Subcutaneous abdominal adipose tissue (tissue), 5 donors: Measurements from ENCODE around the gene PDLIM1.
"Not testable (repeated sequence)": the region's sequence is repeated elsewhere in the genome, so short reads cannot be mapped to it uniquely, and the experiment has no call there.

Source experiments
- H3K27ac ChIP-seq: one replicate; pipeline ENCODE4 v1.7.0; 2013; ENCODE audit warnings: low read depth, mild to moderate bottlenecking, inconsistent platforms, low read length, moderate library complexity
- H3K27me3 ChIP-seq, 5 donors: one replicate each; pipeline ENCODE4 v1.7.0; 2013; ENCODE audit warnings: low read length in 5 of 5, inconsistent platforms in 1 of 5; ENCODE audit not compliant: control insufficient read depth in 5 of 5, insufficient read depth in 4 of 5
- H3K36me3 ChIP-seq, 5 donors: one replicate each; pipeline ENCODE4 v1.7.0; 2013; ENCODE audit warnings: low read length in 5 of 5; ENCODE audit not compliant: control insufficient read depth in 5 of 5, insufficient read depth in 5 of 5
- H3K4me1 ChIP-seq, 5 donors: one replicate each; pipeline ENCODE4 v1.7.0; 2013; ENCODE audit warnings: low read length in 5 of 5, mild to moderate bottlenecking in 3 of 5, moderate library complexity in 1 of 5; ENCODE audit not compliant: control insufficient read depth in 5 of 5, insufficient read depth in 5 of 5
- H3K4me3 ChIP-seq, 5 donors: one replicate each; pipeline ENCODE4 v1.7.0; 2013; ENCODE audit warnings: low read length in 5 of 5, low read depth in 1 of 5
- H3K9ac ChIP-seq, 5 donors: one replicate each; pipeline ENCODE4 v1.7.0; 2013; ENCODE audit warnings: low read length in 5 of 5, mild to moderate bottlenecking in 4 of 5, moderate library complexity in 3 of 5
- H3K9me3 ChIP-seq, 5 donors: one replicate each; pipeline ENCODE4 v1.7.0; 2013; ENCODE audit warnings: low read length in 5 of 5; ENCODE audit not compliant: control insufficient read depth in 5 of 5
- donor health status: healthy.
- donor health status: healthy.
- donor health status: healthy.
- donor health status: healthy.
- donor health status: healthy.

The PDLIM1 gene

DNA sequence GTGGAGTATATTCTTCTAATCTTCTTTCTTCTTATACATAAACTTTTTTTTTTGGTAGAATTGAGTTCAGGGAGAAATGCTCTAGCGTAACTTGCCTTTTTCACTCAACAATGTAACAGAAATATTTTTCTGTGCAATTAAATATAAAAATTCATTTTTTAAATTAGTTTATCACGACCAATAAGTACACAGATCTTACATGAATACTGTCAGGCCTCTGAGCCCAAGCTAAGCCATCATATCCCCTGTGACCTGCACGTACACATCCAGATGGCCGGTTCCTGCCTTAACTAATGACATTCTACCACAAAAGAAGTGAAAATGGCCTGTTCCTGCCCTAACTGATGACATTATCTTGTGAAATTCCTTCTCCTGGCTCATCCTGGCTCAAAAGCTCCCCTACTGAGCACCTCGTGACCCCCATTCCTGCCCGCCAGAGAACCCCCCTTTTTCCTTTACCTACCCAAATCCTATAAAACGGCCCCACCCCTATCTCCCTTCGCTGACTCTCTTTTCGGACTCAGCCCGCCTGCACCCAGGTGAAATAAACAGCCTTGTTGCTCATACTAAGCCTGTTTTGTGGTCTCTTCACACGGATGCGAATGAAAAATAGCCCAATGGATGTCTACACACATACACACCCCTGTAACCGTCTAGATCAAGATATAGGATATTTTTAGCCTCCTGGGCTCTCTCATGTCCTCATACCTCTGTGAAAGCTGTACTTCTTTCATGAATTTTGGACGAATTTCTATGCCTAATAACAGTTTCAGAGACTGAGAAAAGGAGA lies 61.7 kb downstream of the PDLIM1 start:
- H3K36me3 ChIP-seq: peaks cover 0 to 17% (median 5%) of the 10 kb centered on the region in 5 donors
- H3K4me3 ChIP-seq, H3K9me3 ChIP-seq, H3K27me3 ChIP-seq: not testable (repeated sequence)
- peak overlapping the region in 2 of 5 donors; percentile 16 to 36 for H3K9ac ChIP-seq
- H3K27ac ChIP-seq: peak overlapping the region; percentile 57
- H3K4me1 ChIP-seq: peaks cover 0 to 18% (median 13%) of the 10 kb centered on the region in 5 donors

DNA sequence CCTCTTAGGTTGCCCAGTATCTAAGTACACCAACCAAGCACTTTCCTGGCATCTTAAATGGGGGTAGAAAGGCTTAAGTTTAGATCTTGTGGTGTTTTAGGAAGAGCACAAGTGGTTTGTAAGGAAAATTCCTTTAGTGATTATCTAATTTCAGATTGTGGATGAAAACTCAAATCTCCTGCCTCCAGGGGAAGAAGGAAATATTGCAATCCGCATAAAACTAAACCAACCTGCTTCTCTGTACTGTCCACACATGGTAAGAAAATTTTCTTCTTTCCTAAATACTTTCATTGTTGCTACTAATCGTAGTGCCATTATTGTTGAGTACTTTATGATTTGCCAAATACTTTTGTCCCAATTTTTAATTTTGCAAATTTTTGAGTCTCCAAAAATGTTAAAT lies 65.7 kb downstream of the PDLIM1 start:
- Histone ChIP-seq H3K27ac (no peak overlapping the region), H3K4me3 (no peak overlapping the region), H3K36me3 (no peaks in the 10 kb centered on the region), H3K9ac (no peak overlapping the region), H3K4me1 (peaks cover 0 to 8% (median 4%) of the 10 kb centered on the region in 5 donors), H3K9me3 (no peaks in the 10 kb centered on the region), H3K27me3 (no peaks in the 10 kb centered on the region)

DNA sequence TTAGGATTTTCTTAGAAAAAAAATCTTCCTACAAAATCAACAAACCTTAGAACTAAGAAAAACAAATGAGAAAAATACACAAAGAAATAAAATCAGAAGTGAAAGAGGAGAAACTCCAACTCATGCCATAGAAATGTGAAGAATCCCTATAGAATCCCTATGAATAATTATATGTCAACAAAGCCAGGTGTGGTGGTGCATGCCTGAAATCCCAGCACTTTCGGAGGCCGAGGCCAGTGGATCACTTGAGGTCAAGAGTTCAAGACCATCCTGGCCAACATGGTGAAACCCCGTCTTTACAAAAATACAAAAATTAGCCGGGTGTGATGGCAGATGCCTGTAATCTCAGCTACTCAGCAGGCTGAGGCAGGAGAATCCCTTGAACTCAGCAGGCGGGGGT lies 69.7 kb downstream of the PDLIM1 start:
- no peaks in the 10 kb centered on the region for H3K9me3 ChIP-seq
- no peak overlapping the region for H3K9ac ChIP-seq
- no peaks in the 10 kb centered on the region for H3K4me1 ChIP-seq
- H3K36me3 ChIP-seq: peaks cover 0 to 3% (median 0%) of the 10 kb centered on the region in 5 donors
- no peak overlapping the region for H3K27ac ChIP-seq
- no peak overlapping the region for H3K4me3 ChIP-seq
- no peaks in the 10 kb centered on the region for H3K27me3 ChIP-seq

DNA sequence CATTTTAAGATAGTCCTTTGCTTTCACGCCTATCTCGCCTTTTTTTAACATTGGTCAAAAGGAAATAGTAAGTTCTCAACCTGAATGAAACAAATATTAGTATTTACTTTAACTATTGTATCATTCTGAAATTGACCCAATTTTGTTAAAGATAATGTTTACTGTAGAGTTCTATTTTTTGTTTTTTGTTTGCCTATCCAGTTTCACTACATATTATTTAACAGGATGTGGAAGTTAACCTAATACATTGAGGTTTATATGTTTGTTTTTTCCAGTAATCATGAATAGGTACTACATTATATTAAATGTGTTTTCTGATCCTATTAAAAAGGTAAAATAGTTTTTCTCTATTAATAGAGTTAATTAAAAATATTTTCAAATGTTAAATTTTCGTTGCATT lies 70.3 kb downstream of the PDLIM1 start:
- H3K36me3 ChIP-seq: peaks cover 0 to 3% (median 0%) of the 10 kb centered on the region in 5 donors
- H3K9me3 ChIP-seq: no peaks in the 10 kb centered on the region
- H3K4me1 ChIP-seq: no peaks in the 10 kb centered on the region
- H3K27me3 ChIP-seq: no peaks in the 10 kb centered on the region
- no peak overlapping the region for H3K9ac ChIP-seq
- no peak overlapping the region for H3K4me3 ChIP-seq
- H3K27ac ChIP-seq: no peak overlapping the region

DNA sequence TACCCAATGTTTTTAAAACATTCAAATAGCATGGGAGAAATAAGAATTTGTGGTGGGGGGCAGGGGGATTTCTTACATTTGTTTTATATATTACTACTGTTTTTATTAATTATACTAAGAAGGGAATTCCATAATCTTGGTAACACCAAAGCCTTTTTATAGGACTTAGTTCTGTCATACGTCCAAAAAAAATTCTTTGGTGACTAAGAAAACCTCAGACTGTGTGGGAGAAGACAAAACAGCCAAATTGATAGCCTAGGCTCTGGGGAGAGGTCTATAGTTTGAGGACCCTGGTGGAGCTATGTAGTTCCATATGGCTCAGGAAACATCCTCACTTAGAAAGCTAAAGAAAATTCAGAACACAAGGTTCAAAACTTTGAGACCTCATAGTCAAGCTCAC lies 73.3 kb downstream of the PDLIM1 start:
- H3K9ac ChIP-seq: no peak overlapping the region
- peaks cover 0 to 3% (median 0%) of the 10 kb centered on the region in 5 donors for H3K36me3 ChIP-seq
- H3K4me3 ChIP-seq: no peak overlapping the region
- H3K27me3 ChIP-seq: no peaks in the 10 kb centered on the region
- H3K27ac ChIP-seq: no peak overlapping the region
- H3K4me1 ChIP-seq: no peaks in the 10 kb centered on the region
- no peaks in the 10 kb centered on the region for H3K9me3 ChIP-seq

DNA sequence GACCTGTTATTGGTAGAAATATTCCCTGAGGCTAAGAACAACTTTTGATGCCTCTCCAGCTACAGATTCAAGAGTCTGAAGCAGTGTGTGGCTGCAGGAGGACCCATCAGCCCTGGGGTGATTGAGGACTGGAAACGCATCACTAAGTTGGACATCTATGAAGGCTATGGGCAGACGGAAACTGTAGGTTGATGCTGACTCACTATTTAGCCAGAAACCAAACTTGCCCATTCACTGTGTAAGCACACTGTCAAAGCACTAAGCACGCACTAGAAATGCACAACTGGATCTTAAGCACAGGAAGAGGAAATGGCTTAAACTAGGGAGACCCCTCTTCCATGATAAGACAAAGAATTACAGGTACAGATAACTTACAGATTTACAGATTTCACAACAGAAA lies 76.0 kb downstream of the PDLIM1 start:
- Histone ChIP-seq H3K27me3 (no peaks in the 10 kb centered on the region), H3K4me1 (peaks cover 0 to 9% (median 6%) of the 10 kb centered on the region in 5 donors), H3K27ac (no peak overlapping the region), H3K4me3 (no peak overlapping the region), H3K9me3 (no peaks in the 10 kb centered on the region), H3K36me3 (peaks cover 0 to under 1% (median 0%) of the 10 kb centered on the region in 5 donors), H3K9ac (no peak overlapping the region)

DNA sequence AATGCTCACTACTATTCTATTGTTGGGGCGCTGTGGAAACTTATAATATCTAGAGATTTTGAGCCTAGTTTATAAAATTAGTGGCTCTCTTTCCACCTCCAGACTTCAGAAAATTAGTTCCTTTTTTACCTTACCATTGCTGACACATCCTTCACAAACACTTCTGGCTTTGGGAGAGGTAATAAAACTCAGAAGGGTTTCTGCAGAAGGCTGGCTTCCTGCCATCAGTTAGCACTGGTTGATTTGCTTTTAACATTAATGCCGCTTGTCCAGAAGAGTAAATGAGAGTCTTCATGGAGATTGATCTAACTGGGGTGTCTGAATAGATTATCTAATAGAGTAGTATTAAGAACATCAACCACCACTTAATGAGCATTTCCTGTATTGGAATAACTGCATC lies 76.4 kb downstream of the PDLIM1 start:
- H3K27me3 ChIP-seq: no peaks in the 10 kb centered on the region
- no peak overlapping the region for H3K9ac ChIP-seq
- no peak overlapping the region for H3K27ac ChIP-seq
- H3K4me1 ChIP-seq: peaks cover 0 to 9% (median 6%) of the 10 kb centered on the region in 5 donors
- no peaks in the 10 kb centered on the region for H3K36me3 ChIP-seq
- H3K9me3 ChIP-seq: no peaks in the 10 kb centered on the region
- no peak overlapping the region for H3K4me3 ChIP-seq

DNA sequence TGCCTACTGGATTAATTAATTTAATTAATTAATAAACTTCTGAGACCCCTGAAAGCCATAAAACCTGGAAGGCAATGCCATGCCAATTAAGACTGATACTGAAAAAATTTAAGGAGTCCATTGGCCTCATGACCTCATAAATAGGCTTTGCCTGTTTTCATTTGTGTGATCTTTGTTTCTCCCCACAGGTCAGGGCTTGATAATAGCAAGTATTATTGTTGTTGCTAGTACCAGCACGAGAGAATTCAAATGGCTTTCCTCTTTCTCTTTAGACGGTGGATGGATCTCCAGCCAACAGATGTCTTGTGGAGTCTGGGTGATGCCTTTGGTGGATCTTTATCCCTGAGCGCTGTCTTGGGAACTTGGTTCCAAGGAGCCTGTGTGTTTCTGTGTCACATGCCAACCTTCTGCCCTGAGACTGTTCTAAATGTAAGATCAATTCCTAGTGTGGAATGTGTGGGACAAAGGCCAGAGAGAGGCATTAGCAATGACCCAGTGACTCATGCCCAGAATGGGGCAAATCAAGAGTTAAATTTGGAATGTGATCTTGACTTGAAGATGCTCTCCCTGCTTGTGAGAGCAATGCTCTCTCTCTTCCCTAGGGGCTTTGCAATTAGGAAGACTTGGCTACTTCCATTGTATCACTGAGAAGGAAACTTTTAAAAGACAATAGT lies 79.1 kb downstream of the PDLIM1 start:
- peaks cover 0 to 9% (median 6%) of the 10 kb centered on the region in 5 donors for H3K4me1 ChIP-seq
- H3K36me3 ChIP-seq: no peaks in the 10 kb centered on the region
- no peak overlapping the region for H3K9ac ChIP-seq
- no peak overlapping the region for H3K4me3 ChIP-seq
- no peaks in the 10 kb centered on the region for H3K9me3 ChIP-seq
- H3K27me3 ChIP-seq: no peaks in the 10 kb centered on the region
- H3K27ac ChIP-seq: no peak overlapping the region

DNA sequence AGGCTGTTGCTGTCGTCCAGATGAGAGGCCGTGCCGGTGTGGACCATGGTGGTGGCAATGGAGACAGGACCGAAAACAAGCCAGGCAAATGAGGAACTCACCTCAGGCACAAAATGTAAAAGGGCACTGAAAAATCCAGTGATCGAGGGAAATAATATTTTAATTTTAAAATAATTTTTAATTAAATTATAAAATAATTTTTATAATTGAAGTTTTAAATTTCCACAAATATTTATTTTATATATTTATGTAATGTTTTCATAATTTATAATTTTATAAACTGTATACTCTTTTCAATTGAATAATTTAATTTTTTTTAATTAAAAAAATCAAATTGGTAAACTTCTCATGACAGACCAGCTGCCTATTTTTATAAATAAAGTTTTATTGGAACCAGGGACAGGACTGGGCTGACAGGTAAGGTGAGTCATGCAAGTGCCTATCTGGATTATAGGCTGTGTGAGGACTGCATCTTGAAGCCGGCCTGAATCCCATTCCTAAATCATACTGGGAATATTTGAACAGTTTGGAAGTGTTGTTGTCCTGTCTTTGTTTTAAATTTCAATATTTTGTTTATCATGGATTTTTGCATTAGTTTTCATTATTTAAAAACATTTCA lies 81.2 kb downstream of the PDLIM1 start:
- Histone ChIP-seq H3K9ac (no peak overlapping the region), H3K27me3 (no peaks in the 10 kb centered on the region), H3K36me3 (no peaks in the 10 kb centered on the region), H3K4me3 (no peak overlapping the region), H3K27ac (no peak overlapping the region), H3K4me1 (peaks cover 0 to 9% (median 6%) of the 10 kb centered on the region in 5 donors), H3K9me3 (no peaks in the 10 kb centered on the region)
